Fibroblast of gingiva (primary cell): ENCODE data around the gene PTCH2.
A peak's percentile ranks its signal among the peaks of the same experiment; 100 is the strongest.

ENCODE experiments used
- DNase-seq: peaks from one replicate; pipeline ENCODE4 v3.0.0-alpha.2; 2011; ENCODE audit warnings: low read depth

Gene PTCH2

GRCh38 chr1:44842862-44843655 lies at the start of gene PTCH2:
Gene PTCH2 (minus strand): TSS chr1:44843253. CDS start chr1:44842932, 321 bp downstream.
- DNase-seq, result peak; percentile 64

- no peak for DNase-seq
Measured at GRCh38 chr1:44890007-44890406, 47.0 kb upstream of the PTCH2 start.

GRCh38 chr1:44885406-44885805 lies 42.4 kb upstream of the PTCH2 start:
- DNase-seq, result no peak

GRCh38 chr1:44884746-44885145 lies 41.7 kb upstream of the PTCH2 start:
- no peak for DNase-seq

- peak; percentile 55 for DNase-seq
Measured at GRCh38 chr1:44881011-44881632, 38.1 kb upstream of the PTCH2 start.

GRCh38 chr1:44874155-44874554 lies 31.1 kb upstream of the PTCH2 start:
- DNase-seq, result no peak

- no peak for DNase-seq
Measured at GRCh38 chr1:44870096-44870495, 27.0 kb upstream of the PTCH2 start.

- DNase-seq, result no peak
Measured at GRCh38 chr1:44867801-44868200, 24.7 kb upstream of the PTCH2 start.

GRCh38 chr1:44862829-44863401 lies 19.9 kb upstream of the PTCH2 start:
- no peak for DNase-seq

- DNase-seq, result no peak
Measured at GRCh38 chr1:44860891-44861425, 17.9 kb upstream of the PTCH2 start.

- DNase-seq, result no peak
Measured at GRCh38 chr1:44860331-44860730, 17.3 kb upstream of the PTCH2 start.

- DNase-seq, result no peak
Measured at GRCh38 chr1:44857446-44857845, 14.4 kb upstream of the PTCH2 start.

GRCh38 chr1:44855742-44856141 lies 12.7 kb upstream of the PTCH2 start:
- DNase-seq, result no peak

- DNase-seq, result no peak
Measured at GRCh38 chr1:44854970-44855369, 11.9 kb upstream of the PTCH2 start.

GRCh38 chr1:44853201-44853600 lies 10.1 kb upstream of the PTCH2 start:
- DNase-seq, result no peak

- no peak for DNase-seq
Measured at GRCh38 chr1:44851308-44851707, 8.3 kb upstream of the PTCH2 start.

GRCh38 chr1:44849575-44850132 lies 6.6 kb upstream of the PTCH2 start:
- no peak for DNase-seq

GRCh38 chr1:44848456-44849181 lies 5.6 kb upstream of the PTCH2 start:
- DNase-seq, result no peak

- DNase-seq, result no peak
Measured at GRCh38 chr1:44847845-44848244, 4.8 kb upstream of the PTCH2 start.

- no peak for DNase-seq
Measured at GRCh38 chr1:44846985-44847384, 3.9 kb upstream of the PTCH2 start.

- DNase-seq, result no peak
Measured at GRCh38 chr1:44842486-44842861, 579 bp downstream of the PTCH2 start.

- no peak for DNase-seq
Measured at GRCh38 chr1:44839576-44839975, 3.5 kb downstream of the PTCH2 start.
